Fibroblast of lung (primary cell): ENCODE results near the gene PCMTD2.

Source experiments
- EZH2 ChIP-seq: IDR thresholded peaks from 2 replicates; pipeline ENCODE4 v1.5.1; 2012; ENCODE audit warnings: low read length, control low read depth, mild to moderate bottlenecking; ENCODE audit errors: missing control alignments
- TF ChIP-seq, protein P1 (sequence below), 2 donors: IDR thresholded peaks in 1 of 2; conservative IDR thresholded peaks in 1 of 2; 1 replicate in 1 of 2; 2 replicates in 1 of 2; pipeline ENCODE4 v1.5.1; 2011 to 2012; ENCODE audit warnings: low read length in 2 of 2, control low read depth in 1 of 2, inconsistent platforms in 1 of 2, low read depth in 1 of 2, mild to moderate bottlenecking in 1 of 2

DNA sequence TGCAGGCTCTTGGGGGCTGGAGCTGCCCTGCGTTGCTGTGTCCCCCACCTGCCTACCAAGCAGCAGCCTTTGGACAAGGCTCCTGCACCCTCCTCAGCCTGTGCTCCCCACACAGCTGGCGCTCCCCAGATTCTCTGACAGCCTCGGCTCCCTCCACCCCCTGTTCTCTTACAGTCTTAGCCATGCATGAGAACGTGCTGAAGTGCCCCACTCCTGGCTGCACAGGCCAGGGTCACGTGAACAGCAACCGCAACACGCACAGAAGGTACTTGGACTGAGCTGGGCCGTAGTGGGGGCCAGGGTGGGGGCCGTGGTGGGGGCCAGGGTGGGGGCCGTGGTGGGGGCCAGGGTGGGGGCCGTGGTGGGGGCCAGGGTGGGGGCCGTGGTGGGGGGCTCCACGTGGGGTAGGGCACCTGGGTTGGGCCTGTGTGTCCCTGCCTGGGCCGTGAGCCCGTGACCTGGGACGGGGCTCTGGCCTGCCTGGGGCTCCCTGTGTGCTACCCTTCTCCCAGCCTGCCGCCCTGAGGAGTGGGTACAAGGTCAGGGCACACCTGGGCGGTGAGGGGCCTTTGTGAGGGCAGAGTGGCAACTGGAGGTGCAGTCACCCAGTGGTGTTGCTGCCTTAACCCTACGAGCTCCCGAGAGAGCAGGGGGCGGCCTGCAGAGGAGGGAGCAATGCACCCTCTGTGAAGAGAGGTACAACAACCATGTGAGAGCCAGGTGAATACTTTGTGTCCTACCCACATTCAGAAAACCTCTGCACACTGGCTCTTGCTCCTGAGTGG is 43.5 kb upstream of the PCMTD2 start:
- TF ChIP-seq, protein P1, sequence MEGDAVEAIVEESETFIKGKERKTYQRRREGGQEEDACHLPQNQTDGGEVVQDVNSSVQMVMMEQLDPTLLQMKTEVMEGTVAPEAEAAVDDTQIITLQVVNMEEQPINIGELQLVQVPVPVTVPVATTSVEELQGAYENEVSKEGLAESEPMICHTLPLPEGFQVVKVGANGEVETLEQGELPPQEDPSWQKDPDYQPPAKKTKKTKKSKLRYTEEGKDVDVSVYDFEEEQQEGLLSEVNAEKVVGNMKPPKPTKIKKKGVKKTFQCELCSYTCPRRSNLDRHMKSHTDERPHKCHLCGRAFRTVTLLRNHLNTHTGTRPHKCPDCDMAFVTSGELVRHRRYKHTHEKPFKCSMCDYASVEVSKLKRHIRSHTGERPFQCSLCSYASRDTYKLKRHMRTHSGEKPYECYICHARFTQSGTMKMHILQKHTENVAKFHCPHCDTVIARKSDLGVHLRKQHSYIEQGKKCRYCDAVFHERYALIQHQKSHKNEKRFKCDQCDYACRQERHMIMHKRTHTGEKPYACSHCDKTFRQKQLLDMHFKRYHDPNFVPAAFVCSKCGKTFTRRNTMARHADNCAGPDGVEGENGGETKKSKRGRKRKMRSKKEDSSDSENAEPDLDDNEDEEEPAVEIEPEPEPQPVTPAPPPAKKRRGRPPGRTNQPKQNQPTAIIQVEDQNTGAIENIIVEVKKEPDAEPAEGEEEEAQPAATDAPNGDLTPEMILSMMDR (conservative IDR thresholded peaks at IDR 0.05 in 1 of 2, IDR thresholded peaks at IDR 0.05 in 1 of 2; ENCODE audit: low read depth in 1 of 2, low read length in 2 of 2): no peak
- TF ChIP-seq EZH2: no peak
